Mucosa of rectum (tissue), 2 donors: ENCODE measurements around the gene CDK6.

Experiments used
- H3K27ac ChIP-seq, 2 donors: one replicate each; pipeline ENCODE4 v1.7.0; 2013; ENCODE audit warnings: inconsistent platforms in 2 of 2, low read depth in 2 of 2, low read length in 2 of 2
- H3K27me3 ChIP-seq, 2 donors: one replicate each; pipeline ENCODE4 v1.7.0; 2013; ENCODE audit warnings: low read length in 2 of 2; ENCODE audit not compliant: control insufficient read depth in 2 of 2, insufficient read depth in 2 of 2
- H3K36me3 ChIP-seq, 2 donors: one replicate each; pipeline ENCODE4 v1.7.0; 2013; ENCODE audit warnings: low read length in 2 of 2; ENCODE audit not compliant: control insufficient read depth in 2 of 2, insufficient read depth in 2 of 2
- H3K4me1 ChIP-seq, 2 donors: one replicate each; pipeline ENCODE4 v1.7.0; 2013; ENCODE audit warnings: low read length in 2 of 2, mild to moderate bottlenecking in 1 of 2; ENCODE audit not compliant: control insufficient read depth in 2 of 2, insufficient read depth in 2 of 2
- H3K4me3 ChIP-seq, 2 donors: one replicate each; pipeline ENCODE4 v1.7.0; 2013; ENCODE audit warnings: low read length in 2 of 2
- H3K9ac ChIP-seq, 2 donors: one replicate each; pipeline ENCODE4 v1.7.0; 2013; ENCODE audit warnings: low read length in 2 of 2, low read depth in 1 of 2, mild to moderate bottlenecking in 1 of 2
- H3K9me3 ChIP-seq, 2 donors: one replicate each; pipeline ENCODE4 v1.7.0; 2013; ENCODE audit warnings: low read length in 2 of 2; ENCODE audit not compliant: control insufficient read depth in 2 of 2
- donor health status: healthy.
- donor health status: Normal muscosa, but diverticular disease.

Gene CDK6

DNA sequence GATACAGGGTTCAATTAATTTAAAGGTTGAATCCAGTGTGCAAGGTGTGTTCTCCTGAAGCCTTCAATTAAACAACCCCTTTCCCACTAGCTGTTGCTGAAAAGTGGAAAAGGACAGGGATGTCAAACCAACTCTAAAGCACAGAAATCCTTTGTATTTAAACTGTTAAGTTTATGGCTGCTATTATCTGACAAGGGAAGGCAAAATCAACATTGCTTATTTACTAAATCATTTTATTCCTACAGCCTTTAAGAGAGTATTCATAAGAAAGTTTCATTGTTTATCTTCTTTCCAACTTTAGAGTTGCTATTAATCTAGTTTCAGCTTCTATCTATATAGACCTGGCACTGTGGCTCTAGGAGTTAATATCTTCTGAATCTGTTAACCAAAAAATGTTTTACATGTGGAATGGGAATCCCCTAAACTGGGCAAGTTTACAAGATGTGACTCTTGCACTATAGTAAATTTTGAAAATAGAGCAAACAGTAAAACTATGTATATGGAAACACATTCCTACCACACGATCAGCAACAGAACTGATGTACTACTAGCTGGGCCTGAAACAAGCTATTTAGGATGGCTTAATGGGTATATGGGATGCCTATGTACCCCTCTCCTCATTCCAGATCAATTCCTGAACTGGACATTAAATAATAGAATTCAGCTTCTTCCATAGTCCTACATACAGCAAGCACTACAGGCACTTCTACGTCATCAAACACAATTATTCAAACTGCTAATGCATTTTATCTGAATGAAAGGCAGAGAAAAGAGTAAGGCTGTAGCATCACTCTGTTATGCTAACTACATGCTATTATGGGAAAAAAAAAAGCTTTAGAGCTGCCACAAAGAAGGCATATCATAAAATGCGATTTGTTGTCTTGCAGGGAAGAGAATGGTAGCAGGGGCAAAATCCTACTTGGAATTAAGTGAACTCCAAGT lies 52.8 kb downstream of the CDK6 start:
- peaks cover under 1 to 1% of the 10 kb centered on the region in 2 donors for H3K9me3 ChIP-seq
- no peak overlapping the region for H3K4me3 ChIP-seq
- H3K27ac ChIP-seq, result no peak overlapping the region
- no peaks in the 10 kb centered on the region for H3K27me3 ChIP-seq
- no peaks in the 10 kb centered on the region for H3K36me3 ChIP-seq
- H3K4me1 ChIP-seq, result peaks cover 20 to 25% of the 10 kb centered on the region in 2 donors
- no peak overlapping the region for H3K9ac ChIP-seq

DNA sequence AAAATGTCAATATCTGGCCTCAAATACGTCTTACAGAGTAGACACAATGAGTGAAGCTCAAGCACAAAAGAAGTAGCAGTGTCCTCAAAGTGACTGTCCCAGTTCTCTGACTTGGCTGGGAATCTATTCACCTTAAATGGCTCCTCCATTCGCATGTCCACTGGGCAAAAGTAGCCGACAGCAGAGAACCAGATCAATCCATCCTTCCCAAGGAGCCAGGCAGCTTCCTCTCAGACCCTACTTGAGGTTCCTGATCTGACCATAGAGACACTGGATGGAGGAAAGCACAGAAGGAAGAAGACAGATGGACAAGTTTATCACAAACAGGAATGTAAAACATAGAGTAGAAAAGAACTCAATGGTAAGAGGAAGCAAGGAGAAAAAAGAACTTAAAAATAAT lies 53.5 kb downstream of the CDK6 start:
- Histone ChIP-seq H3K27ac (no peak overlapping the region), H3K9ac (no peak overlapping the region), H3K9me3 (no peaks in the 10 kb centered on the region), H3K4me3 (no peak overlapping the region), H3K27me3 (no peaks in the 10 kb centered on the region), H3K4me1 (peaks cover 20 to 25% of the 10 kb centered on the region in 2 donors), H3K36me3 (no peaks in the 10 kb centered on the region)

DNA sequence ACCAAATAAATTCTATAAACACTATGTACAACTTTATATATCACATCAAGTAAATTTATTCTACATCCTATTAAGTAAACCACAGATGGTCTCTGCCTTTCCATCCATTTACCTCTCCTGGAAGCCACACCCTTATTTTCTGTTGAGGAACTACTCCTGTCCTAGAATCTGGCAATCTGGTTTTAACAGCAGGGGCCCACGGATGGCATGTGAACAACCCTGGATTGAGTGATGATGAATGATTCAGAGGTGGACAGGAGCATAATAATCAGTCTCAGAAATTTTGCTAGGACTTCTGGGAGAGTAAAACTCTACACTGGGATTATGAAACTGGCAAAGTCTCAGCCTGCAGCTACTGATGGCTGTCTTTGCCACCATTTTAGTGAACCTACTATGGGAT lies 54.1 kb downstream of the CDK6 start:
- Histone ChIP-seq H3K36me3 (no peaks in the 10 kb centered on the region), H3K4me1 (peaks cover 20 to 25% of the 10 kb centered on the region in 2 donors), H3K27ac (no peak overlapping the region), H3K27me3 (no peaks in the 10 kb centered on the region), H3K4me3 (no peak overlapping the region), H3K9ac (no peak overlapping the region), H3K9me3 (no peaks in the 10 kb centered on the region)

DNA sequence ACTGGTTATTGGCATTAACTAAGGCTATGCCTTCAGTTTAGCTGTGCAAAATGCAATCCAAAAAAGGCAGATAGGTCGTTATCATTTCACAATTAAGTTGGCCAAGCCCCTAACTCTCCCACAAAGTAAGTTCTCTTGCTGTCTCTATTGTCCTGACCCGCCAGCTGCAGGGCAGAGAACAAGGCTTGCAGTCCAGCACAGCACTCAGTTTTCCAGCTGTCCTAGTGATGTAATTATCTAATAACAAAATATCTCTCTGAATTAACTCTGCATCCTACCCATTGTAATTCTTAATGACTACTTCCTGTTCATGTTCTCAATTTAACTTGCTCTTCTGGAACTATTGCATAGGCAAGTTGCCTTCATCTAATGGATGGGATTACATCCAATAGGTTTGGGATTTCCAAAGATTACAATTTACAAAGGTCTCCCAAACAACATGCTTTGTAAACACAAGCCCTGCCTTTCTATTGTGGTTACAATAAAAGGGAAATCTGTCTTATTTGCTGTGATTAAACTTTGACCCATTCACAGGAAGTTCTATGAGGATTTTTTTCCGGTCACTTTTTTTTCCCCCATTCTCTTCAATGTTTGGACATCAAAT lies 55.2 kb downstream of the CDK6 start:
- H3K27me3 ChIP-seq, result no peaks in the 10 kb centered on the region
- H3K9ac ChIP-seq, result no peak overlapping the region
- H3K9me3 ChIP-seq, result no peaks in the 10 kb centered on the region
- H3K36me3 ChIP-seq, result no peaks in the 10 kb centered on the region
- peak overlapping the region; percentile 7 to 12 for H3K27ac ChIP-seq
- no peak overlapping the region for H3K4me3 ChIP-seq
- peaks cover 20 to 25% of the 10 kb centered on the region in 2 donors for H3K4me1 ChIP-seq

DNA sequence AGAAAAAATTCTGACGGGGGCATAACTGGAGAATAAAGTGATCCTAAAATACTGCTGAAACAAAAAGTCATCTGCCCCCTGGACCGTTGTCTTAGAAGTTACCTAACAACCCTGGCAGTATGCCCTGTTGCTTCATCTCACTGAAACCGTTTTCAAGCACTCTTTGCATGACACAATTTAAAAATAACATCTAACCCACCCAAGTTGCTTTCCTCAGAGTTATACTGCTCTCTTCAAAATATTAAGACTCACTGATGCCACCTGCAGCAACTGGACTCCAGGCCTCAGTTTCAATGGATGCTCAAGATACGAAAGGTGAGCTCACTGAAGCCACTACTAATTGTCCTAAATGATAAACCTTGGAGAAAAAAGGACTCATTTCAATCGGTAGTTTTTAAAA lies 57.4 kb downstream of the CDK6 start:
- Histone ChIP-seq H3K9me3 (no peaks in the 10 kb centered on the region), H3K27ac (no peak overlapping the region), H3K36me3 (peaks cover 2 to 3% of the 10 kb centered on the region in 2 donors), H3K9ac (no peak overlapping the region), H3K4me1 (peaks cover 19 to 20% of the 10 kb centered on the region in 2 donors), H3K4me3 (no peak overlapping the region), H3K27me3 (no peaks in the 10 kb centered on the region)

DNA sequence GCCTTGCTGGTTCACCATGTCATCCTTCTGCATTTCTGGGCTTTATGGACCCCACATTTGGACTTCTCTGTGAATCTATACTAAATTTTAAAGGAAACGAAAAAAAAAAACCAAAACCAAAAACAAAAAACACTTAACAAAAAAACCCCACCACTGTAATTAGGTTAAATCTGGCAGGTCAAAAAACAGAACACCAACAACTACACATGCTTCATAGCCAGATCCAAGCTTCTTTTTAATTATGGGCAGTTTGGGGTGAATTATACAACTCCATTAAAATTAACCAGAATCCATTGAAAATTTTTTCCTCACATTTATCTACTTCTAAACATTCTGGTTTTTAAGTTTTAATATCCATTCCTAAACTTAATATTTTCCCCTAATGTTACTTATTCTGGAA lies 58.4 kb downstream of the CDK6 start:
- H3K36me3 ChIP-seq, result peaks cover 2 to 7% of the 10 kb centered on the region in 2 donors
- H3K4me3 ChIP-seq, result no peak overlapping the region
- no peak overlapping the region for H3K9ac ChIP-seq
- H3K4me1 ChIP-seq, result peaks cover 12 to 14% of the 10 kb centered on the region in 2 donors
- no peak overlapping the region for H3K27ac ChIP-seq
- no peaks in the 10 kb centered on the region for H3K27me3 ChIP-seq
- H3K9me3 ChIP-seq, result no peaks in the 10 kb centered on the region

DNA sequence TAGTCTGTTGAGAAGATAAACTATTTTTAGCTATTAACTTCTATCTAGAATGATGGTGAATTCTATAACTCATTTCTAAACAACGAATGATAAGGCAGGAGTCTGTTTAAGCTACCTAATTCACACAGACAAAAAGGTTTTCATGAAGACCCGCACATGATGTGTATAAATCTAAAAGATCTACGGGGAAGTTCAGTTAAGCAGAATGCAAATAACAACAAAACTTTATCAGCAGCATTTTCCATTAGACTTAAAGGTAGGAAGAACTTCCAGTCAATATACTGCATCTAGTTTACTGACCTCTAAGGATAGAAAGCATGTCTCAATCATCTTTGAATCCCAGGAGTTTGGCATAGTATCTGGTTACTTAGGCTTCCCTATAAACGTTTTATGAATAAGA lies 62.6 kb downstream of the CDK6 start:
- Histone ChIP-seq H3K9me3 (no peaks in the 10 kb centered on the region), H3K27me3 (no peaks in the 10 kb centered on the region), H3K9ac (no peak overlapping the region), H3K27ac (no peak overlapping the region), H3K4me1 (no peaks in the 10 kb centered on the region), H3K36me3 (peaks cover 4 to 8% of the 10 kb centered on the region in 2 donors), H3K4me3 (no peak overlapping the region)

DNA sequence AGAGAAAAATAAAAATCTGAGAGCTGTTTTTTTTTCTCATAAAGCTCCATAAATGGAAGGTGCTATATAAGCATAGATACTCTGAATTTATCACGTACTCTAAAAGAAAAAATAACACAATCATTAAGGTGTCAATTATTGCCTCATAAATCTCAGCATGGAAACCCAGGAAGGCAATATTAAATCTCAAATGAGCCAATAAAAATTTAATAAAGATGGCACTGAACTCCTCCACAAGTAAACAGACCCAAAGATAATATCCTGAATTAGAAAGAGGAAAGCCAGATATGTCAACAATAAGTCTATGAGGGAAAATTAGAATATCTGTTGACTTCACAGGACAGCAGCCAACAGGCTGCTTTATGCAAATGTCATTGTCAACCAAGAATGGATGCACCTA lies 66.5 kb downstream of the CDK6 start:
- Histone ChIP-seq H3K27me3 (no peaks in the 10 kb centered on the region), H3K36me3 (peaks cover 4 to 12% of the 10 kb centered on the region in 2 donors), H3K27ac (no peak overlapping the region), H3K9me3 (no peaks in the 10 kb centered on the region), H3K4me3 (no peak overlapping the region), H3K4me1 (peaks cover 0 to 5% of the 10 kb centered on the region in 2 donors), H3K9ac (no peak overlapping the region)

DNA sequence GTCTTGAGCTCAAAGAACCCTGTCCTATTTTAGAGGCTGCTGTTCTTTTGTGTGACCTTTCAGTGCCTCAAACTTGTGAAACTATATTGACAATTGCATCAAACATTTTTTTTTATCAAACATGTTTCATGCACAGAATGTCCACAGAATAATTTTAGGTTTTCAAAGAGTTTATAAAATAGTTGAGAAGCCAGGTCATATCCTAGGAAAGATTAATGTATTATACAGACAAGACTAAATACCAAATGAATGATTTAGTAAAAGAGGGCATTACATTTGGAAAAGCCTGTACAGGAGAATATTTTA lies 67.0 kb downstream of the CDK6 start:
- H3K4me3 ChIP-seq, result no peak overlapping the region
- peaks cover 4 to 9% of the 10 kb centered on the region in 2 donors for H3K36me3 ChIP-seq
- no peak overlapping the region for H3K9ac ChIP-seq
- H3K27me3 ChIP-seq, result no peaks in the 10 kb centered on the region
- no peak overlapping the region for H3K27ac ChIP-seq
- H3K9me3 ChIP-seq, result no peaks in the 10 kb centered on the region
- peaks cover 0 to 5% of the 10 kb centered on the region in 2 donors for H3K4me1 ChIP-seq

DNA sequence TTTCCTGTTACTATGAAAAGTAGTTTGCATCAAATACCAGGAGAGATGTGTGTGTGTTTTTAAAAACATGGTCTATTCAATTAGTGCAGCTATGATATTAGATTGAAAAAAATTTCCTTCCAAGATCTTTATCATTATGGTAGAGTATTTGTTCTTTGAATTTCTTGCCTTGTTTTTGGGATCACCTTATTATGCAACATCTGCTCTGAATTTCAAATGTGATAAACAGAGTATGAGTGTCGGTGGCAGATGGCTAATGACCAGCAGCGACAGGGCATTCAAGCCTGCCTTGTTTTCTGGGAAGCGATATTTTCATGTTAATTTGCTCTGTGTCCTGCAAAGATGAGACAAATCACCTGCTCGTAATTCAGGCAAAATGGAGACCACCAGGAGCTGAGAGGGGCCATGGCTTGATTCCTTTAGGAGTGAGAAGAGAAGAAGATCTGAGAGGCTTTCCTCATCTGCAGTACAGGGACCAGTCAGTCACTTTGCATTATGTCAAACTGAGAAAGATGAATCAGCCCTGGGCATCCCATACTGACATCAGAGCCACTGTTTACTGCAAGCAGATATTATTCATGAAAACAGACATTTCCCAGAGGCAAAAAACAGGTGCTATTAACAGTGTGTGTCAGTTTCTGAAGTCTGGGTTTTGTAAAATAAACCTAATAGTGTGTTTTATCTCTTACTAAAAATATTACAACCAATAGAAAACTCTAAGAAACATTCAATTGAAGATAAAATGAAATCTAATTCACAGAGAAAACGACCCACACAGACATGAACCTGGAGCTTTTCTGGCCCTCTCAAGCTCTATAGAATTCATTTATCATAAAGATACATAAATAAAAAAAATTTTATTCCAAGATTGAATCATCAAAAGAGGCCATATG lies 67.6 kb downstream of the CDK6 start:
- peaks cover 0 to 5% of the 10 kb centered on the region in 2 donors for H3K4me1 ChIP-seq
- peaks cover 2 to 9% of the 10 kb centered on the region in 2 donors for H3K36me3 ChIP-seq
- no peak overlapping the region for H3K4me3 ChIP-seq
- no peak overlapping the region for H3K27ac ChIP-seq
- H3K9ac ChIP-seq, result no peak overlapping the region
- H3K27me3 ChIP-seq, result no peaks in the 10 kb centered on the region
- H3K9me3 ChIP-seq, result no peaks in the 10 kb centered on the region
